Mesothelial cell of epicardium (in vitro differentiated cells): Measurements from ENCODE around the gene EHMT1. TPM values are rescaled to one million over a fixed set of nuclear protein-coding genes. Genes with fewer than 3 reads are reported as not detected.

Experiments
- DNase-seq, 2 experiments: peaks; one replicate each; pipeline ENCODE4 v3.0.0; 2021; ENCODE audit warnings: low spot score in 2 of 2; ENCODE audit not compliant: unreplicated experiment in 2 of 2
- H3K27ac Mint-ChIP-seq: 2 replicates; pipeline ENCODE4 v1.8.0; 2021; ENCODE audit warnings: mixed read lengths
- H3K27me3 Mint-ChIP-seq: 2 replicates; pipeline ENCODE4 v1.8.0; 2021; ENCODE audit warnings: low read depth, mixed read lengths
- H3K36me3 Mint-ChIP-seq: 2 replicates; pipeline ENCODE4 v1.8.0; 2021; ENCODE audit warnings: mixed read lengths
- H3K4me1 Mint-ChIP-seq: 2 replicates; pipeline ENCODE4 v1.8.0; 2021; ENCODE audit warnings: mixed read lengths
- H3K4me3 Mint-ChIP-seq: 2 replicates; pipeline ENCODE4 v1.8.0; 2021; ENCODE audit warnings: mild to moderate bottlenecking, moderate library complexity, mixed read lengths
- H3K9me3 Mint-ChIP-seq: 2 replicates; pipeline ENCODE4 v1.8.0; 2021; ENCODE audit warnings: mixed read lengths
- total RNA-seq: library from RNA; stranded (reverse); gene quantifications from 3 replicates; pipeline ENCODE4 v1.2.1, GENCODE V29; 2021
- TF ChIP-seq, protein P1 (sequence below): fragments of 200-600 bp; sonication (generic); IDR thresholded peaks from one replicate; pipeline ENCODE4 v1.5.0; 2021; ENCODE audit warnings: antibody characterized with exemption; ENCODE audit not compliant: unreplicated experiment

Gene EHMT1
- total RNA-seq, 1 donor from 2014 or later: 147 TPM

DNA sequence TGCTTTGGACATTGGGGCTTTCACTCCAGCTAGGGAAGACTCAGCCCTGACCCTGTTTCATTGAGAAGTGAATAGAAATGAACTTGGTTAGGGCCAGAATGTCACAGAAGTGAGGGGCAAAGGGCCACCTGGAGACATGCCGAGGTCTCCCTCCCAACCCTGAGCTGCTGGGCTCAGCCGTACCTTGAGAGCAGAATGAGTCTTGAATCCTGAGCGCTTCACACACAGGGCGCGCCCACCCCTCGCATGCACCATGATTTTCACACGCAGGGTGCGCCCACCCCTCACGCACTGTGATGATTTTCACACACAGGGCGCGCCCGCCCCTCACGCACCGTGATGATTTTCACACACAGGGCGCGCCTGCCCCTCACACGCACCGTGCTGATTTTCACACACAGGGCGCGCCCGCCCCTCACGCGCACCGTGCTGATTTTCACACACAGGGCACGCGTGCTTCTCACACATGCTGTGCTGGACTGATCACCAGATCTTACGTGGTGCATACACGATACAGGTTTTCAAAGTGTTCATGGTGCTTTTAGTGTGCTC is 99.0 kb downstream of the EHMT1 start:
- no peak for DNase-seq
- peaks cover 12% of the 10 kb centered on the region for H3K9me3 Mint-ChIP-seq
- no peaks in the 10 kb centered on the region for H3K27me3 Mint-ChIP-seq
- TF ChIP-seq, protein P1, sequence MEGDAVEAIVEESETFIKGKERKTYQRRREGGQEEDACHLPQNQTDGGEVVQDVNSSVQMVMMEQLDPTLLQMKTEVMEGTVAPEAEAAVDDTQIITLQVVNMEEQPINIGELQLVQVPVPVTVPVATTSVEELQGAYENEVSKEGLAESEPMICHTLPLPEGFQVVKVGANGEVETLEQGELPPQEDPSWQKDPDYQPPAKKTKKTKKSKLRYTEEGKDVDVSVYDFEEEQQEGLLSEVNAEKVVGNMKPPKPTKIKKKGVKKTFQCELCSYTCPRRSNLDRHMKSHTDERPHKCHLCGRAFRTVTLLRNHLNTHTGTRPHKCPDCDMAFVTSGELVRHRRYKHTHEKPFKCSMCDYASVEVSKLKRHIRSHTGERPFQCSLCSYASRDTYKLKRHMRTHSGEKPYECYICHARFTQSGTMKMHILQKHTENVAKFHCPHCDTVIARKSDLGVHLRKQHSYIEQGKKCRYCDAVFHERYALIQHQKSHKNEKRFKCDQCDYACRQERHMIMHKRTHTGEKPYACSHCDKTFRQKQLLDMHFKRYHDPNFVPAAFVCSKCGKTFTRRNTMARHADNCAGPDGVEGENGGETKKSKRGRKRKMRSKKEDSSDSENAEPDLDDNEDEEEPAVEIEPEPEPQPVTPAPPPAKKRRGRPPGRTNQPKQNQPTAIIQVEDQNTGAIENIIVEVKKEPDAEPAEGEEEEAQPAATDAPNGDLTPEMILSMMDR: no peak
- H3K27ac Mint-ChIP-seq: no peak overlapping the region
- peaks cover 53% of the 10 kb centered on the region for H3K36me3 Mint-ChIP-seq
- peaks cover 11% of the 10 kb centered on the region for H3K4me1 Mint-ChIP-seq
- H3K4me3 Mint-ChIP-seq: no peak overlapping the region

DNA sequence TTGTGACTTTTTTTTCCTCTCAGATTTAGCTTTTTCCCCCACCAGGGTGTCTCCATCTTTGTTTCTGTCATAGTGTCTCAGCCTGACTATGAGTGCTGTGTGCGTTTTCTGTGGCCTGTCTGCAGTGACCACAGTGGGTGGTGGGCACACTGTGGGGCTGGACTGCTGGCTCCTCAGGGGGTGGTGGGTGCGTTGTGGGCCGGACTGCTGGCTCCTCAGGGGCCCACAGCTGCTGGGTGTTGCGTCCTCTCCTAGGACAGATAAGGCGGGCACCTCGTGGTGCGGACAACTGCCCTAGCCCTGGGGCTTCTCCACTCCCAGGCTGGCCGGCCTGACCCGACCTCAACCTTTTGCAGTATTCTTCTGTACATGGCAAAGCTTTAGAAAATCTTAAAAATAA is 100.4 kb downstream of the EHMT1 start:
- no peak overlapping the region for H3K27ac Mint-ChIP-seq
- H3K4me3 Mint-ChIP-seq: no peak overlapping the region
- TF ChIP-seq, protein P1: no peak
- DNase-seq: no peak
- H3K9me3 Mint-ChIP-seq: peaks cover 8% of the 10 kb centered on the region
- H3K36me3 Mint-ChIP-seq: peaks cover 48% of the 10 kb centered on the region
- no peaks in the 10 kb centered on the region for H3K27me3 Mint-ChIP-seq
- peaks cover 13% of the 10 kb centered on the region for H3K4me1 Mint-ChIP-seq

DNA sequence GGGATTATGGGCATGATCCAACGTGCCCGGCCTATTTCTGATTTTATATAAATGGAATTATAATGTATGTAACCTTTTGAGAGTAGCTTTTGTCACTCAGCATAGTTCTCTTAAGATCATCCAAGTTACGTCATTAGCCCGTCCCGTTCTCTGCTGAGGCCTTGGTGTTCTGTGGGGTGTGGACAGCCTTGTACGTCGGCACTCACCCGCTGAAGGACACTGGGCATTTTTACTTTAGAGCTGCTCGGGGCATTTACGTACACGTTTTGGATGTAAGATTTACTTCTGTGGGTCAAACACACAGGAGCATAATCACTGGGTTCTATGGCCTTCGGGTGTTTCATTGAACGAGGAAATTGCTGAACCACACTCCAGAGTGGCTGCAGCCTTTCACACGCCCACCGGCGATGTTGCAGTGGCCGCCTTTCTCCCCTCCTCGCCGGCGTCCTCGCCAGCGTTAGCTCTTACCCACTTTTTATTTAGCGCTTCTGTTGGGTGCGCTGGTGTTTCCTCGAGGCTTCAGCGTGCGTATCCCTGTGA is 101.8 kb downstream of the EHMT1 start:
- Mint-ChIP-seq H3K27ac (peak overlapping the region; percentile 56), H3K36me3 (peaks cover 48% of the 10 kb centered on the region), H3K9me3 (peaks cover 11% of the 10 kb centered on the region), H3K4me1 (peaks cover 13% of the 10 kb centered on the region), H3K4me3 (no peak overlapping the region), H3K27me3 (no peaks in the 10 kb centered on the region)
- TF ChIP-seq, protein P1: no peak
- no peak for DNase-seq

DNA sequence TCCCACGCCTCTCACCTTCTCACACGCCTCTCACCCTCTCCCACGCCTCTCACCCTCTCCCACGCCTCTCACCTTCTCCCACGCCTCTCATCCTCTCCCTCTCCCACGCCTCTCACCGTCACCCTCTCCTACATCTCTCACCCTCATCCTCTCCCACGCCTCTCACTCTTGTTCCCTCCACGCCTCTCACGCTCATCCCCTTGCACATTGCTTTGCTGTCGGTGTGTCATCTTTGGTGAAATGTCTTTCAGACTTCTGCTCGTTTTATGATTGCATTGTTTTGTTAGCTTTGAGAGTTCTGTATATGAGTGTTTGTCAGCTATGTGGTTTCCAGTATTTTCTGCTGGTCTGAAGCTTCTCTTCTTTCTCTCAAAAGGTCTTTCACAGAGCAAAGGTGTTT is 102.7 kb downstream of the EHMT1 start:
- peak overlapping the region; percentile 67 for H3K27ac Mint-ChIP-seq
- peaks cover 14% of the 10 kb centered on the region for H3K9me3 Mint-ChIP-seq
- H3K36me3 Mint-ChIP-seq: peaks cover 54% of the 10 kb centered on the region
- no peak for DNase-seq
- H3K4me3 Mint-ChIP-seq: no peak overlapping the region
- TF ChIP-seq, protein P1: no peak
- H3K4me1 Mint-ChIP-seq: peaks cover 13% of the 10 kb centered on the region
- no peaks in the 10 kb centered on the region for H3K27me3 Mint-ChIP-seq

DNA sequence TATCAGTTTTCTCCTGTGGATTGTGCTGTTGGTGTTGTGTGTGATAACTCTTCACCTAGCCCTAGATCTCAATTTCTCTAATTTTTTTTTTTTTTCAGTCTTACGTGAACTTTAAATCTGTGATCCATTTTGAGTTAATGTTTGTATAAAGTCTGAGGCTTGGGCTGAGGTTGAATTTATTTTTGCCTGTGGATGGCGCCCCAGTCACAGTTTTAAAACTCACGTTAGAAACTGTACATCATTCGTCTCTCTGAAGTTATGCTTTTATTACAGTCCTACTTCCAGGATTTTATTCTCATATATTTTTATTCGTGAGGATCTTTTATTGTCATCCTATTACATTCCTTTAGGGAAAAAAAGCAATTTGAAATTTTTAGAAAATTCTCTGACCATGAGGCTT is 103.1 kb downstream of the EHMT1 start:
- DNase-seq: no peak
- Mint-ChIP-seq H3K36me3 (peaks cover 56% of the 10 kb centered on the region), H3K4me3 (no peak overlapping the region), H3K27me3 (no peaks in the 10 kb centered on the region), H3K27ac (peak overlapping the region; percentile 67), H3K4me1 (peaks cover 13% of the 10 kb centered on the region), H3K9me3 (peaks cover 18% of the 10 kb centered on the region)
- TF ChIP-seq, protein P1: no peak
